ENCODE measurements around the gene KCNC1. TPM values are rescaled to one million over a fixed set of nuclear protein-coding genes. Genes with fewer than 3 reads are reported as not detected.

The KCNC1 gene
- total RNA-seq, 4 donors from 2014 or later, result not detected

DNA sequence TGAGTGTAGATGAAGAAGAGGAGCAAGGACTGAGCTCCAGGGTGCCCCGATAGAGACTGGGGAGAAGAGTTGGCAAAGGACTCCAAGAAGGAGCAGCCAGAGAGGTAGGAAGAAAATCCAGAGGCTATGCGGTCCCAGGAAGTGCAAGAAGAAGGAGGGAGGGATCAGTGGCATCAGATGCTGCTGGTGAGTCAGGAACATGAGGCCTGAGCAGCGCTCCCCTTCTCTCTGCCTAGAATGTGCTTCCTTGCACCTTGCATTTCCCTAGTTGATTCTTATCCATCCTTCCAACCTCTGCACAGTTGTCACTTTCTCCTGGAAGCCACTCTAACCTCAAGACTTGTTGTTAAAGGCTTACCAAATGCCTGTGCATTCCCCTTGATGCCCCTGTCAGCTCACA is 21.3 kb downstream of the KCNC1 start:
- DNase-seq (ENCODE audit: extremely low spot score), result no peak
- intact Hi-C loops (cut with DNase I), result no loop called here

DNA sequence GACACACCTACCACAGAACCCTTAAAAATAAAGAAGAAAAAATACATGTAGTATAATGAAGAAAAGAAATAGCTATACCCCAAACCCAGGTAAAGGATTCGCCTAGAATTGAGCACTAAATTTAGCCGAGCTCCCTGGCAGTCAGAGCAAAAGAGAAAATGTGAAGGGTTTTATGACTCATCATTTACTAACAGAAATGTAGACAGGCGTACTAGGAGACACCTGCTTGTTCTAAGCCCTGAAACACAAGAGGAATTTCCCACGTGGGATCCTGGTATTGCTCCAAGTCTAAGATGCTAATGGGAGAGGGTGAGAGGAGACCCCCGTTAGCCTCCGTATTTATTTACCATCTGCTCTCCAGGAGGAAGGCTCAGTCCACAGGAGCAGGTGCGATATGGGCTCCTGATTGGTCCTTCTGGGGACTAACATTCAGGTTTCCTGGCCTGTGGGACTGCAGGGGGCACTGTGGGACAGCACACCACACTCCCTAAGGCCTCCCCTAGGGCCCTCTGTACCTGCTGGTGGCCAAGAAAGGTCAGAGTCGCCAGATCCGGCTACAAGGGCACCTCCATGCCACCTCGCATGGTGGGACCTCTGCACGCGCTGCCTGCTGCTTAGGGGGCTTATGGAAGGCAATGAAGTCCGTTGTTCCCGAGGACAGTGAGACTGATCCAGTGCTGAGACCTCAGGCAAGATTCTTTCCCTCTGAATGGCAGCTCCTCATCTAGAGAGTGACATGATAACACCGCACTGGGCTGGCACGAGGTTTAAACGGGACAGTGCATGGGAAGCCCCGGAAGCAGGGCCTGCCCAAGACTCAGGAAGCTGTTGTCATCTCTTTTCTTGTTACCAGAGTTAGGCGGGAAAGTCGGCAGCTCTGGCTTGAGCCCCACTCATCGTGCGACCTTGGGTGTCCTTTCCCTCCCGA is 25.8 kb downstream of the KCNC1 start:
- TF ChIP-seq POLR2AphosphoS5 (IDR thresholded peaks at IDR 0.05), result no peak
- TF ChIP-seq, protein P1, sequence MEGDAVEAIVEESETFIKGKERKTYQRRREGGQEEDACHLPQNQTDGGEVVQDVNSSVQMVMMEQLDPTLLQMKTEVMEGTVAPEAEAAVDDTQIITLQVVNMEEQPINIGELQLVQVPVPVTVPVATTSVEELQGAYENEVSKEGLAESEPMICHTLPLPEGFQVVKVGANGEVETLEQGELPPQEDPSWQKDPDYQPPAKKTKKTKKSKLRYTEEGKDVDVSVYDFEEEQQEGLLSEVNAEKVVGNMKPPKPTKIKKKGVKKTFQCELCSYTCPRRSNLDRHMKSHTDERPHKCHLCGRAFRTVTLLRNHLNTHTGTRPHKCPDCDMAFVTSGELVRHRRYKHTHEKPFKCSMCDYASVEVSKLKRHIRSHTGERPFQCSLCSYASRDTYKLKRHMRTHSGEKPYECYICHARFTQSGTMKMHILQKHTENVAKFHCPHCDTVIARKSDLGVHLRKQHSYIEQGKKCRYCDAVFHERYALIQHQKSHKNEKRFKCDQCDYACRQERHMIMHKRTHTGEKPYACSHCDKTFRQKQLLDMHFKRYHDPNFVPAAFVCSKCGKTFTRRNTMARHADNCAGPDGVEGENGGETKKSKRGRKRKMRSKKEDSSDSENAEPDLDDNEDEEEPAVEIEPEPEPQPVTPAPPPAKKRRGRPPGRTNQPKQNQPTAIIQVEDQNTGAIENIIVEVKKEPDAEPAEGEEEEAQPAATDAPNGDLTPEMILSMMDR (IDR thresholded peaks at IDR 0.05), result peak; percentile 45 to 57 (median 55)
- intact Hi-C loops (cut with DNase I), result loop anchor here (10.0 kb wide), 1 partner anchor 214 kb away; no protein-coding TSS in a partner anchor
- no peak for DNase-seq (ENCODE audit: extremely low spot score)
- no peak overlapping the region for H3K4me3 ChIP-seq
- H3K9me3 ChIP-seq, result peaks cover 0 to 8% (median 4%) of the 10 kb centered on the region in 4 donors
- no peaks in the 10 kb centered on the region for H3K36me3 ChIP-seq
- H3K4me1 ChIP-seq, result no peaks in the 10 kb centered on the region
- WGBS, result 52% methylated on average over 22 of the region's 23 CpGs
- H3K27me3 ChIP-seq, result peaks cover 0 to 7% (median 0%) of the 10 kb centered on the region in 4 donors
- no peak overlapping the region for H3K27ac ChIP-seq (replicated peaks in 1 of 4)

More for the DNA sequence above, 21.3 kb downstream of the KCNC1 start:
- Histone ChIP-seq H3K4me3 (no peak overlapping the region), H3K27ac (replicated peaks in 1 of 4) (no peak overlapping the region), H3K36me3 (no peaks in the 10 kb centered on the region), H3K27me3 (peaks cover 0 to 19% (median 0%) of the 10 kb centered on the region in 4 donors), H3K9me3 (peaks cover 0 to 8% (median 4%) of the 10 kb centered on the region in 4 donors), H3K4me1 (no peaks in the 10 kb centered on the region)
- TF ChIP-seq, protein P1 (IDR thresholded peaks at IDR 0.05), result no peak
- TF ChIP-seq POLR2A (IDR thresholded peaks at IDR 0.05; ENCODE audit: low read depth) (no peak), POLR2AphosphoS5 (IDR thresholded peaks at IDR 0.05) (no peak), EP300 (IDR thresholded peaks at IDR 0.05) (no peak)
- 72% methylated on average over 3 of the region's 3 CpGs for WGBS

DNA sequence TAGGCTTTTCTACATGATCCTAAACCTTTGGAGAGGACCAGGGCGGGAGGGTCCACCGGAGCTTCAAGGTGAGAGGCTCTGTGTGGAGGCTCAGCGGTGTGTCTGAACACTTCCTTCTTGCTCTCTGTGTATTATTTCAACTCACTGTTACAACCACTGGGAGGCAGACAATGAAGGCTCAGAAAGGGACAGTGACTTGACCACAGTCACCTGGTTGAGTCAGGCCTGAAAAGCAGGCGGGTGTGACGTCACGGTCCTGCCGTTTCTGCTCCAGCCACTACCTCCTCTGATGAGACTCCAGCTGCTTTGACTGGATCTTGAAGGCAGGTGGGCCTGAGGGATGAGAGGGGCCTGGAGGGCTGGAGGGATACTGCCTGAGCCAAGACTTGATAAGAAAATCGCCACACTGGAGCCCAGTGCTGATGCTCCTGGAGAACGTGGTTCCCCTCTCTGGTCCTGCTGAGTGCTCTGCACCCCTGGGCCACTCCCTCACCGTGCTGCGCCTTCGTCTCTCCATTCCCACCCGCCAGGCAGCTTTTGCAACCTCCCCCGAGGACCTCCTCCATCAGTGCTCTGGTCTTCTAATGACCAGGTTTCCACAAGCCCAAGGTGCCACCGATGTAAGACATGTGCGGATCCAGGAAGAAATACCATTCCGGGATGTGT is 27.9 kb downstream of the KCNC1 start:
- no peak for DNase-seq (ENCODE audit: extremely low spot score)
- Histone ChIP-seq H3K4me1 (no peaks in the 10 kb centered on the region), H3K36me3 (no peaks in the 10 kb centered on the region), H3K9me3 (peaks cover 0 to 8% (median 4%) of the 10 kb centered on the region in 4 donors), H3K27me3 (peaks cover 0 to 7% (median 0%) of the 10 kb centered on the region in 4 donors), H3K27ac (replicated peaks in 1 of 4) (no peak overlapping the region), H3K4me3 (no peak overlapping the region)
- 89% methylated on average over 12 of the region's 17 CpGs for WGBS
- intact Hi-C loops (cut with DNase I), result loop anchor here (10.0 kb wide), 1 partner anchor 212 kb away; no protein-coding TSS in a partner anchor
- TF ChIP-seq EP300 (IDR thresholded peaks at IDR 0.05) (no peak), POLR2A (IDR thresholded peaks at IDR 0.05; ENCODE audit: low read depth) (no peak), POLR2AphosphoS5 (IDR thresholded peaks at IDR 0.05) (no peak)
- TF ChIP-seq, protein P1 (IDR thresholded peaks at IDR 0.05), result no peak

DNA sequence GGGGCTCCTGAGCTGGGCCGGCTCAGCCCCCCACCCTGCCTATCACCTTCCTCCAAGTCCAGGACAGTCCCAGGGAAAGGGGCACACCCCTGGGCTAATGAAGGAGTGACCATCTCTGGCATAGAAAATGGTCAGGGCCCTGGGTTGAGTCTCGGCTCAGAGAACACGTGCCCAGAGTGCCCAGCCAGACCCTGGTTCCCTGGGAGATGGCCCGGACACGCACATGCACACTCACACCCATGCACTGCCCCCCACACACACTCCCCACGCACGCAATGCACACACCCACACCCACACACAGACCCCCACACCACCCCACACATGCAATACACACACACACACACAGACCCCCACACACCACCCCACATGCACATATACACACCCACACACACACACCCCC is 28.7 kb downstream of the KCNC1 start:
- intact Hi-C loops (cut with DNase I), result loop anchor here (10.0 kb wide), 1 partner anchor 212 kb away; no protein-coding TSS in a partner anchor
- no peaks in the 10 kb centered on the region for H3K36me3 ChIP-seq
- H3K27me3 ChIP-seq, result peaks cover 0 to 7% (median 0%) of the 10 kb centered on the region in 4 donors
- no peak overlapping the region for H3K27ac ChIP-seq (replicated peaks in 1 of 4)
- DNase-seq (ENCODE audit: extremely low spot score), result no peak
- 88% methylated on average over 6 of the region's 7 CpGs for WGBS
- H3K4me1 ChIP-seq, result no peaks in the 10 kb centered on the region
- H3K4me3 ChIP-seq, result no peak overlapping the region
- H3K9me3 ChIP-seq, result peaks cover 0 to 8% (median 4%) of the 10 kb centered on the region in 4 donors
- TF ChIP-seq, protein P1 (IDR thresholded peaks at IDR 0.05), result no peak
- TF ChIP-seq POLR2A (IDR thresholded peaks at IDR 0.05; ENCODE audit: low read depth), result no peak
- no peak for TF ChIP-seq EP300 (IDR thresholded peaks at IDR 0.05)
- no peak for TF ChIP-seq POLR2AphosphoS5 (IDR thresholded peaks at IDR 0.05)

Measured in esophagus muscularis mucosa (tissue), 4 donors.